ENCODE measurements around the gene MRPL39.

GRCh38 chr21:25640943-25641292 lies 33.6 kb upstream of the MRPL39 start:
- no peak for TF ChIP-seq CTCF (IDR thresholded peaks at IDR 0.05; ENCODE audit: low read length)
- TF ChIP-seq EZH2phosphoT487 (IDR thresholded peaks at IDR 0.05; ENCODE audit: low read length) = no peak
